Stomach smooth muscle (tissue), 2 donors: ENCODE measurements around the gene DSN1.

Source experiments
- H3K27ac ChIP-seq: one replicate; pipeline ENCODE4 v1.7.0; 2013; ENCODE audit warnings: mild to moderate bottlenecking, low read length, inconsistent platforms
- H3K27me3 ChIP-seq, 2 donors: one replicate each; pipeline ENCODE4 v1.7.0; 2013; ENCODE audit warnings: low read length in 2 of 2; ENCODE audit not compliant: insufficient read depth in 2 of 2, control insufficient read depth in 1 of 2
- H3K36me3 ChIP-seq, 2 donors: one replicate each; pipeline ENCODE4 v1.7.0; 2013; ENCODE audit warnings: low read length in 2 of 2; ENCODE audit not compliant: control insufficient read depth in 2 of 2, insufficient read depth in 2 of 2
- H3K4me1 ChIP-seq: one replicate; pipeline ENCODE4 v1.7.0; 2013; ENCODE audit warnings: low read length; ENCODE audit not compliant: control insufficient read depth, insufficient read depth
- H3K4me3 ChIP-seq, 2 donors: one replicate each; pipeline ENCODE4 v1.7.0; 2013; ENCODE audit warnings: low read length in 2 of 2
- H3K9ac ChIP-seq, 2 donors: one replicate each; pipeline ENCODE4 v1.7.0; 2013; ENCODE audit warnings: low read length in 2 of 2, mild to moderate bottlenecking in 1 of 2
- H3K9me3 ChIP-seq, 2 donors: one replicate each; pipeline ENCODE4 v1.7.0; 2013; ENCODE audit warnings: low read length in 2 of 2; ENCODE audit not compliant: control insufficient read depth in 2 of 2
- donor health status: healthy.
- donor health status: Pancreatic carcinoma.

DSN1 gene

GRCh38 chr20:36756496-36756895 is 17.1 kb downstream of the DSN1 start:
- Histone ChIP-seq H3K27me3 (no peaks in the 10 kb centered on the region), H3K4me1 (peaks cover 5% of the 10 kb centered on the region), H3K4me3 (no peak overlapping the region), H3K9ac (no peak overlapping the region), H3K27ac (no peak overlapping the region), H3K9me3 (no peaks in the 10 kb centered on the region), H3K36me3 (peaks cover 2 to 8% of the 10 kb centered on the region in 2 donors)

GRCh38 chr20:36754656-36755222 is 18.8 kb downstream of the DSN1 start:
- no peak overlapping the region for H3K27ac ChIP-seq
- no peaks in the 10 kb centered on the region for H3K9me3 ChIP-seq
- peaks cover 2 to 8% of the 10 kb centered on the region in 2 donors for H3K36me3 ChIP-seq
- H3K4me3 ChIP-seq: no peak overlapping the region
- H3K27me3 ChIP-seq: no peaks in the 10 kb centered on the region
- peaks cover 5% of the 10 kb centered on the region for H3K4me1 ChIP-seq
- peak overlapping the region in 1 of 2 donors; percentile 21 for H3K9ac ChIP-seq

- no peak overlapping the region for H3K4me3 ChIP-seq
- H3K9me3 ChIP-seq: no peaks in the 10 kb centered on the region
- peak overlapping the region in 1 of 2 donors; percentile 20 for H3K9ac ChIP-seq
- H3K4me1 ChIP-seq: peaks cover 5% of the 10 kb centered on the region
- H3K36me3 ChIP-seq: peaks cover 2 to 8% of the 10 kb centered on the region in 2 donors
- no peak overlapping the region for H3K27ac ChIP-seq
- H3K27me3 ChIP-seq: no peaks in the 10 kb centered on the region
These were observed 21.0 kb downstream of the DSN1 start for GRCh38 chr20:36752582-36752981.

GRCh38 chr20:36745927-36746659 is 27.5 kb downstream of the DSN1 start, which contains the start of gene NDRG3:
TSS of gene NDRG3 (minus strand) at chr20:36746090. CDS start at chr20:36721735, 24,355 bp downstream.
- Histone ChIP-seq H3K4me1 (peaks cover 16% of the 10 kb centered on the region), H3K4me3 (peak within 1 kb of the TSS; percentile 86 to 98), H3K9ac (peak within 1 kb of the TSS; percentile 86 to 89), H3K36me3 (no peaks in the 10 kb centered on the region), H3K27me3 (no peaks in the 10 kb centered on the region), H3K27ac (peak within 1 kb of the TSS; percentile 69), H3K9me3 (no peaks in the 10 kb centered on the region)

GRCh38 chr20:36745234-36745926 is 28.2 kb downstream of the DSN1 start:
- Histone ChIP-seq H3K36me3 (no peaks in the 10 kb centered on the region), H3K27ac (no peak overlapping the region), H3K4me1 (peaks cover 16% of the 10 kb centered on the region), H3K9me3 (no peaks in the 10 kb centered on the region), H3K4me3 (peak overlapping the region; percentile 66 to 86), H3K27me3 (no peaks in the 10 kb centered on the region), H3K9ac (peak overlapping the region; percentile 44 to 60)

- Histone ChIP-seq H3K36me3 (no peaks in the 10 kb centered on the region), H3K27me3 (no peaks in the 10 kb centered on the region), H3K4me3 (peak overlapping the region; percentile 66 to 86), H3K4me1 (peaks cover 16% of the 10 kb centered on the region), H3K9ac (peak overlapping the region; percentile 44 to 60), H3K9me3 (no peaks in the 10 kb centered on the region), H3K27ac (peak overlapping the region; percentile 18)
These were observed 28.8 kb downstream of the DSN1 start for GRCh38 chr20:36744764-36745191.

- Histone ChIP-seq H3K27ac (peak overlapping the region; percentile 18), H3K36me3 (no peaks in the 10 kb centered on the region), H3K4me1 (peaks cover 16% of the 10 kb centered on the region), H3K9me3 (no peaks in the 10 kb centered on the region), H3K9ac (no peak overlapping the region), H3K27me3 (no peaks in the 10 kb centered on the region), H3K4me3 (peak overlapping the region in 1 of 2 donors; percentile 35)
These were observed 29.3 kb downstream of the DSN1 start for GRCh38 chr20:36744243-36744642.

- Histone ChIP-seq H3K27ac (no peak overlapping the region), H3K36me3 (no peaks in the 10 kb centered on the region), H3K9me3 (no peaks in the 10 kb centered on the region), H3K27me3 (no peaks in the 10 kb centered on the region), H3K4me1 (peaks cover 16% of the 10 kb centered on the region), H3K4me3 (no peak overlapping the region), H3K9ac (no peak overlapping the region)
These were observed 31.0 kb downstream of the DSN1 start for GRCh38 chr20:36742558-36742957.

- Histone ChIP-seq H3K27ac (no peak overlapping the region), H3K9ac (no peak overlapping the region), H3K4me3 (no peak overlapping the region)
These were observed 32.5 kb downstream of the DSN1 start for GRCh38 chr20:36741072-36741471.

GRCh38 chr20:36737183-36737499 is 36.4 kb downstream of the DSN1 start:
- H3K9ac ChIP-seq: no peak overlapping the region

More at GRCh38 chr20:36741072-36741471, 32.5 kb downstream of the DSN1 start:
- no peaks in the 10 kb centered on the region for H3K36me3 ChIP-seq
- H3K27me3 ChIP-seq: no peaks in the 10 kb centered on the region
- H3K9me3 ChIP-seq: no peaks in the 10 kb centered on the region
- H3K4me1 ChIP-seq: peaks cover 16% of the 10 kb centered on the region

More at GRCh38 chr20:36737183-36737499, 36.4 kb downstream of the DSN1 start:
- no peaks in the 10 kb centered on the region for H3K4me1 ChIP-seq
- no peak overlapping the region for H3K27ac ChIP-seq
- no peaks in the 10 kb centered on the region for H3K9me3 ChIP-seq
- H3K27me3 ChIP-seq: no peaks in the 10 kb centered on the region
- no peak overlapping the region for H3K4me3 ChIP-seq
- no peaks in the 10 kb centered on the region for H3K36me3 ChIP-seq
